HEK293 (cell line): ENCODE results near the gene SNTA1.

Source experiments
- CTCF ChIA-PET: fragments of 350-600 bp; formaldehyde crosslinking; extraction: SDS; loops from one replicate; lab custom pipeline; 2021; ENCODE audit warnings: antibody characterized with exemption; lab: Yijun Ruan, JAX
- POLR2A ChIA-PET: fragments of 300-600 bp; formaldehyde crosslinking; extraction: SDS; loops from one replicate; lab custom pipeline; 2020; ENCODE audit warnings: antibody characterized with exemption, inconsistent platforms; lab: Yijun Ruan, JAX
- H3K27ac ChIP-seq: fragments of 200-500 bp; sonication (Bioruptor generic); 2 replicates; pipeline ENCODE4 v1.5.1; 2014; ENCODE audit warnings: low read depth, low read length, control low read depth, inconsistent platforms; ENCODE audit errors: extremely low read depth
- H3K36me3 ChIP-seq, 2 experiments: fragments of 200-500 bp in 1 of 2; sonication (Bioruptor generic) in 1 of 2; 1 replicate in 1 of 2; 2 replicates in 1 of 2; pipeline ENCODE4 v1.5.1; 2014 to 2017; ENCODE audit warnings: inconsistent platforms in 2 of 2, low read length in 2 of 2; ENCODE audit not compliant: control insufficient read depth in 2 of 2, insufficient read depth in 1 of 2
- H3K4me1 ChIP-seq: fragments of 200-500 bp; sonication (Bioruptor generic); 2 replicates; pipeline ENCODE4 v1.5.1; 2014; ENCODE audit warnings: mild to moderate bottlenecking, low read length, inconsistent platforms; ENCODE audit not compliant: control insufficient read depth, insufficient read depth
- H3K4me3 ChIP-seq: 2 replicates; pipeline ENCODE4 v1.5.1; 2011; ENCODE audit warnings: low read depth, mild to moderate bottlenecking, control low read depth, low read length, moderate library complexity
- H3K9me3 ChIP-seq: fragments of 200-500 bp; sonication (Bioruptor generic); 2 replicates; pipeline ENCODE4 v1.5.1; 2014; ENCODE audit warnings: low read depth, low read length, inconsistent platforms; ENCODE audit not compliant: control insufficient read depth, insufficient read depth
- KLF1 ChIP-seq: fragments of 450-650 bp; formaldehyde crosslinking; IDR thresholded peaks from 2 replicates; pipeline ENCODE4 v1.5.1; 2016; ENCODE audit warnings: missing biosample characterization, missing genetic modification characterization
- SP3 ChIP-seq: fragments of 450-650 bp; formaldehyde crosslinking; IDR thresholded peaks from 2 replicates; pipeline ENCODE4 v1.5.1; 2016; ENCODE audit warnings: missing biosample characterization, missing genetic modification characterization
- TCF7L2 ChIP-seq: IDR thresholded peaks from 2 replicates; pipeline ENCODE4 v1.6.1; 2011; ENCODE audit warnings: low read depth, mild to moderate bottlenecking, inconsistent platforms, low read length, moderate library complexity, borderline replicate concordance
- ZBTB49 ChIP-seq: fragments of 450-650 bp; formaldehyde crosslinking; IDR thresholded peaks from 2 replicates; pipeline ENCODE4 v1.5.1; 2016; ENCODE audit warnings: missing biosample characterization, missing genetic modification characterization, low read depth
- ZBTB8A ChIP-seq: fragments of 450-650 bp; formaldehyde crosslinking; IDR thresholded peaks from 2 replicates; pipeline ENCODE4 v1.5.1; 2016; ENCODE audit warnings: missing biosample characterization, missing genetic modification characterization
- ZNF132 ChIP-seq: fragments of 450-650 bp; formaldehyde crosslinking; IDR thresholded peaks from 2 replicates; pipeline ENCODE4 v1.5.1; 2017; ENCODE audit warnings: missing biosample characterization, missing genetic modification characterization, borderline replicate concordance
- ZNF174 ChIP-seq: fragments of 450-650 bp; formaldehyde crosslinking; IDR thresholded peaks from 2 replicates; pipeline ENCODE4 v1.5.0; 2017; ENCODE audit warnings: missing biosample characterization, mild to moderate bottlenecking, missing genetic modification characterization
- ZNF19 ChIP-seq: fragments of 450-650 bp; formaldehyde crosslinking; IDR thresholded peaks from 2 replicates; pipeline ENCODE4; 2016; ENCODE audit warnings: missing biosample characterization, missing genetic modification characterization, low read depth
- ZNF23 ChIP-seq: fragments of 450-650 bp; formaldehyde crosslinking; IDR thresholded peaks from 2 replicates; pipeline ENCODE4 v1.5.1; 2016; ENCODE audit warnings: missing biosample characterization, missing genetic modification characterization, borderline replicate concordance
- ZNF302 ChIP-seq: fragments of 450-650 bp; formaldehyde crosslinking; IDR thresholded peaks from 2 replicates; pipeline ENCODE4 v1.5.1; 2016; ENCODE audit warnings: missing biosample characterization, missing genetic modification characterization, low read depth
- ZNF433 ChIP-seq: fragments of 450-650 bp; formaldehyde crosslinking; IDR thresholded peaks from 2 replicates; pipeline ENCODE4 v1.5.1; 2016; ENCODE audit warnings: missing biosample characterization, missing genetic modification characterization, low read depth
- ZNF544 ChIP-seq: fragments of 450-650 bp; formaldehyde crosslinking; IDR thresholded peaks from 2 replicates; pipeline ENCODE4 v1.5.0; 2017; ENCODE audit warnings: missing biosample characterization, missing genetic modification characterization
- ZNF621 ChIP-seq: fragments of 450-650 bp; formaldehyde crosslinking; IDR thresholded peaks from 2 replicates; pipeline ENCODE4 v1.5.1; 2017; ENCODE audit warnings: missing biosample characterization, missing genetic modification characterization
- ZNF645 ChIP-seq: fragments of 450-650 bp; formaldehyde crosslinking; IDR thresholded peaks from 2 replicates; pipeline ENCODE4; 2016; ENCODE audit warnings: missing biosample characterization, missing genetic modification characterization
- ZNF658 ChIP-seq: fragments of 450-650 bp; formaldehyde crosslinking; IDR thresholded peaks from 2 replicates; pipeline ENCODE4; 2016; ENCODE audit warnings: missing biosample characterization, missing genetic modification characterization
- TF ChIP-seq, protein P1 (sequence below): fragments of 450-650 bp; formaldehyde crosslinking; optimal IDR thresholded peaks from 2 replicates; pipeline ENCODE3; 2016; ENCODE audit warnings: missing biosample characterization, mild to moderate bottlenecking, missing genetic modification characterization
- TF ChIP-seq, protein P2 (sequence below): fragments of 450-650 bp; formaldehyde crosslinking; IDR thresholded peaks from 2 replicates; pipeline ENCODE4 v1.5.1; 2016; ENCODE audit warnings: missing biosample characterization, missing genetic modification characterization
- TF ChIP-seq, protein P3 (sequence below): fragments of 450-650 bp; formaldehyde crosslinking; IDR thresholded peaks from 2 replicates; pipeline ENCODE4 v1.5.1; 2016; ENCODE audit warnings: missing biosample characterization, missing genetic modification characterization
- TF ChIP-seq, protein P4 (sequence below): fragments of 450-650 bp; formaldehyde crosslinking; IDR thresholded peaks from 2 replicates; pipeline ENCODE4 v1.5.1; 2016; ENCODE audit warnings: missing biosample characterization, missing genetic modification characterization, borderline replicate concordance

Gene SNTA1

DNA sequence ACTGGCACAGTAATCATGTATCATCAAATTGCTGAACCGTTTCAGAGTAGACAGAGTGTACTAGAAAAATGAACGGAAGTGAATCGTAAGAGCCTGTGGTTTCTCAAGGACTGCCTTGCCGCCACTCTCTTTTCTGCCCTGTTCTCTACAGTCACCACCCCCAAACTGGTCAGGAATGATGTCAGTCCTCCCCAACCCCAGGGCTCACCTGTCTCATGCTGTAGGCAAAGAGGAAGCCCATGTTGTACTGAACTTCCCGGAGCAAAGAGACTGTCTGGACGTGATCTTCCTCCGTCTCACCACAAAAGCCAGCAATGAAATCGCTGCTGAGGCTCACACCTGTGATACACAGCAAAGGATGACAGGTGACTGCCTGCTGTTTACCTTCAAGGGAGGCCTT lies 73.3 kb downstream of the SNTA1 start (continued):
- TF ChIP-seq, protein P1, sequence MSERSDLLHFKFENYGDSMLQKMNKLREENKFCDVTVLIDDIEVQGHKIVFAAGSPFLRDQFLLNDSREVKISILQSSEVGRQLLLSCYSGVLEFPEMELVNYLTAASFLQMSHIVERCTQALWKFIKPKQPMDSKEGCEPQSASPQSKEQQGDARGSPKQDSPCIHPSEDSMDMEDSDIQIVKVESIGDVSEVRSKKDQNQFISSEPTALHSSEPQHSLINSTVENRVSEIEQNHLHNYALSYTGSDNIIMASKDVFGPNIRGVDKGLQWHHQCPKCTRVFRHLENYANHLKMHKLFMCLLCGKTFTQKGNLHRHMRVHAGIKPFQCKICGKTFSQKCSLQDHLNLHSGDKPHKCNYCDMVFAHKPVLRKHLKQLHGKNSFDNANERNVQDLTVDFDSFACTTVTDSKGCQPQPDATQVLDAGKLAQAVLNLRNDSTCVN = no peak
- TF ChIP-seq ZNF621 = no peak
- TF ChIP-seq SP3 (tag by site-specific recombination) = no peak
- no peak for TF ChIP-seq KLF1 (tag by site-specific recombination)
- TF ChIP-seq ZNF132 (tag by site-specific recombination) = no peak
- no peak for TF ChIP-seq ZNF23 (tag by site-specific recombination)
- TF ChIP-seq ZNF433 (tag by site-specific recombination) = no peak

DNA sequence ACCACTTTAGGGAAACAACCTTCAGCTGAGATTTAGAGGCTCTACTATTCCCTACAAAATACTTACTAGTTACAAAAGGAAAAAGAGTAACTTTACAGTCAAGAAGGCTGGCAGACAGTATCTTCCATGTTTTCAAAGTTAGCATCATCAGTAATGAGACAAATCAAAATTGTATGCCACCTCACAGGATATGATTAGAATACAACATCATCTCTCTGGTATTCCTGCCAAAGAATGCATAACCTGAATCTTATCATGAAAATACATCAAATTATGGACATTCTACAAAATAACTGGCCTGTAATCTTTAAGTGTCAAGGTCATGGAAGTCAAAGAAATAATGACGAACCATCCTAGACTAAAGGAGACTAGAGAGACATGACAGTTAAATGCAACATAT lies 80.7 kb downstream of the SNTA1 start:
- peaks cover 39 to 84% of the 10 kb centered on the region in 2 experiments for H3K36me3 ChIP-seq
- no peak for TF ChIP-seq ZNF658
- TF ChIP-seq ZNF302 (tag by site-specific recombination) = no peak
- TF ChIP-seq TCF7L2 = no peak
- TF ChIP-seq ZNF544 (tag by site-specific recombination) = no peak
- TF ChIP-seq, protein P2, sequence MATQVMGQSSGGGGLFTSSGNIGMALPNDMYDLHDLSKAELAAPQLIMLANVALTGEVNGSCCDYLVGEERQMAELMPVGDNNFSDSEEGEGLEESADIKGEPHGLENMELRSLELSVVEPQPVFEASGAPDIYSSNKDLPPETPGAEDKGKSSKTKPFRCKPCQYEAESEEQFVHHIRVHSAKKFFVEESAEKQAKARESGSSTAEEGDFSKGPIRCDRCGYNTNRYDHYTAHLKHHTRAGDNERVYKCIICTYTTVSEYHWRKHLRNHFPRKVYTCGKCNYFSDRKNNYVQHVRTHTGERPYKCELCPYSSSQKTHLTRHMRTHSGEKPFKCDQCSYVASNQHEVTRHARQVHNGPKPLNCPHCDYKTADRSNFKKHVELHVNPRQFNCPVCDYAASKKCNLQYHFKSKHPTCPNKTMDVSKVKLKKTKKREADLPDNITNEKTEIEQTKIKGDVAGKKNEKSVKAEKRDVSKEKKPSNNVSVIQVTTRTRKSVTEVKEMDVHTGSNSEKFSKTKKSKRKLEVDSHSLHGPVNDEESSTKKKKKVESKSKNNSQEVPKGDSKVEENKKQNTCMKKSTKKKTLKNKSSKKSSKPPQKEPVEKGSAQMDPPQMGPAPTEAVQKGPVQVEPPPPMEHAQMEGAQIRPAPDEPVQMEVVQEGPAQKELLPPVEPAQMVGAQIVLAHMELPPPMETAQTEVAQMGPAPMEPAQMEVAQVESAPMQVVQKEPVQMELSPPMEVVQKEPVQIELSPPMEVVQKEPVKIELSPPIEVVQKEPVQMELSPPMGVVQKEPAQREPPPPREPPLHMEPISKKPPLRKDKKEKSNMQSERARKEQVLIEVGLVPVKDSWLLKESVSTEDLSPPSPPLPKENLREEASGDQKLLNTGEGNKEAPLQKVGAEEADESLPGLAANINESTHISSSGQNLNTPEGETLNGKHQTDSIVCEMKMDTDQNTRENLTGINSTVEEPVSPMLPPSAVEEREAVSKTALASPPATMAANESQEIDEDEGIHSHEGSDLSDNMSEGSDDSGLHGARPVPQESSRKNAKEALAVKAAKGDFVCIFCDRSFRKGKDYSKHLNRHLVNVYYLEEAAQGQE (tag by site-specific recombination) = no peak
- no peak for TF ChIP-seq ZBTB8A (tag by site-specific recombination)
- no peak for TF ChIP-seq ZNF19 (tag by site-specific recombination)
- TF ChIP-seq, protein P3, sequence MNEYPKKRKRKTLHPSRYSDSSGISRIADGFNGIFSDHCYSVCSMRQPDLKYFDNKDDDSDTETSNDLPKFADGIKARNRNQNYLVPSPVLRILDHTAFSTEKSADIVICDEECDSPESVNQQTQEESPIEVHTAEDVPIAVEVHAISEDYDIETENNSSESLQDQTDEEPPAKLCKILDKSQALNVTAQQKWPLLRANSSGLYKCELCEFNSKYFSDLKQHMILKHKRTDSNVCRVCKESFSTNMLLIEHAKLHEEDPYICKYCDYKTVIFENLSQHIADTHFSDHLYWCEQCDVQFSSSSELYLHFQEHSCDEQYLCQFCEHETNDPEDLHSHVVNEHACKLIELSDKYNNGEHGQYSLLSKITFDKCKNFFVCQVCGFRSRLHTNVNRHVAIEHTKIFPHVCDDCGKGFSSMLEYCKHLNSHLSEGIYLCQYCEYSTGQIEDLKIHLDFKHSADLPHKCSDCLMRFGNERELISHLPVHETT = no peak
- no peak for TF ChIP-seq ZBTB49 (tag by site-specific recombination)
- TF ChIP-seq ZNF645 (tag by site-specific recombination) = no peak
- no peak for TF ChIP-seq ZNF174 (tag by site-specific recombination)
- TF ChIP-seq, protein P4, sequence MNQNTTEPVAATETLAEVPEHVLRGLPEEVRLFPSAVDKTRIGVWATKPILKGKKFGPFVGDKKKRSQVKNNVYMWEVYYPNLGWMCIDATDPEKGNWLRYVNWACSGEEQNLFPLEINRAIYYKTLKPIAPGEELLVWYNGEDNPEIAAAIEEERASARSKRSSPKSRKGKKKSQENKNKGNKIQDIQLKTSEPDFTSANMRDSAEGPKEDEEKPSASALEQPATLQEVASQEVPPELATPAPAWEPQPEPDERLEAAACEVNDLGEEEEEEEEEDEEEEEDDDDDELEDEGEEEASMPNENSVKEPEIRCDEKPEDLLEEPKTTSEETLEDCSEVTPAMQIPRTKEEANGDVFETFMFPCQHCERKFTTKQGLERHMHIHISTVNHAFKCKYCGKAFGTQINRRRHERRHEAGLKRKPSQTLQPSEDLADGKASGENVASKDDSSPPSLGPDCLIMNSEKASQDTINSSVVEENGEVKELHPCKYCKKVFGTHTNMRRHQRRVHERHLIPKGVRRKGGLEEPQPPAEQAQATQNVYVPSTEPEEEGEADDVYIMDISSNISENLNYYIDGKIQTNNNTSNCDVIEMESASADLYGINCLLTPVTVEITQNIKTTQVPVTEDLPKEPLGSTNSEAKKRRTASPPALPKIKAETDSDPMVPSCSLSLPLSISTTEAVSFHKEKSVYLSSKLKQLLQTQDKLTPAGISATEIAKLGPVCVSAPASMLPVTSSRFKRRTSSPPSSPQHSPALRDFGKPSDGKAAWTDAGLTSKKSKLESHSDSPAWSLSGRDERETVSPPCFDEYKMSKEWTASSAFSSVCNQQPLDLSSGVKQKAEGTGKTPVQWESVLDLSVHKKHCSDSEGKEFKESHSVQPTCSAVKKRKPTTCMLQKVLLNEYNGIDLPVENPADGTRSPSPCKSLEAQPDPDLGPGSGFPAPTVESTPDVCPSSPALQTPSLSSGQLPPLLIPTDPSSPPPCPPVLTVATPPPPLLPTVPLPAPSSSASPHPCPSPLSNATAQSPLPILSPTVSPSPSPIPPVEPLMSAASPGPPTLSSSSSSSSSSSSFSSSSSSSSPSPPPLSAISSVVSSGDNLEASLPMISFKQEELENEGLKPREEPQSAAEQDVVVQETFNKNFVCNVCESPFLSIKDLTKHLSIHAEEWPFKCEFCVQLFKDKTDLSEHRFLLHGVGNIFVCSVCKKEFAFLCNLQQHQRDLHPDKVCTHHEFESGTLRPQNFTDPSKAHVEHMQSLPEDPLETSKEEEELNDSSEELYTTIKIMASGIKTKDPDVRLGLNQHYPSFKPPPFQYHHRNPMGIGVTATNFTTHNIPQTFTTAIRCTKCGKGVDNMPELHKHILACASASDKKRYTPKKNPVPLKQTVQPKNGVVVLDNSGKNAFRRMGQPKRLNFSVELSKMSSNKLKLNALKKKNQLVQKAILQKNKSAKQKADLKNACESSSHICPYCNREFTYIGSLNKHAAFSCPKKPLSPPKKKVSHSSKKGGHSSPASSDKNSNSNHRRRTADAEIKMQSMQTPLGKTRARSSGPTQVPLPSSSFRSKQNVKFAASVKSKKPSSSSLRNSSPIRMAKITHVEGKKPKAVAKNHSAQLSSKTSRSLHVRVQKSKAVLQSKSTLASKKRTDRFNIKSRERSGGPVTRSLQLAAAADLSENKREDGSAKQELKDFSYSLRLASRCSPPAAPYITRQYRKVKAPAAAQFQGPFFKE = no peak
- no peaks in the 10 kb centered on the region for H3K9me3 ChIP-seq
- ChIA-PET CTCF (no interaction called here), POLR2A (no interaction called here)
- no peaks in the 10 kb centered on the region for H3K4me1 ChIP-seq
- H3K4me3 ChIP-seq = no peak overlapping the region
- no peak overlapping the region for H3K27ac ChIP-seq
